Measurements from ENCODE around the gene SFMBT1.
A peak's percentile ranks its signal among the peaks of the same experiment; 100 is the strongest.

The SFMBT1 gene

DNA sequence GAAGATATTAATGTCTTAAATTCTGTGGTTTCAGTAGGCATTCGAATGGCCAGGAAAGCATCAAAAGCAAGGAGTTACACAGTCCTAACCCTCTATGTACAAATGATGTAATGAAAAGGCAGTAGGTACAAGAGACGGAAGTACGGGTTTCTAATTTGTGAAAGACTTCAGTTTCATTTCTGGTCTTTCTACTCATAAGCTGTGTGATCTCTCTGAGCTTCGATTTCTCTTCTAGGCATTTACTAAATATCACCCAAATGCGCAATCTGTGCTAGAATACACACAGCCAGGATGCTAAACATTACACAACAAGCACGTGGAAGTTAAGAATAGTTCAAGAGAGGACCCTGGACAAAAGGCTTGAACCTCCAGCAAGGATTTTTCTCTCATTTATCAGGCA lies 130.6 kb downstream of the SFMBT1 start:
- no peak for DNase-seq

DNA sequence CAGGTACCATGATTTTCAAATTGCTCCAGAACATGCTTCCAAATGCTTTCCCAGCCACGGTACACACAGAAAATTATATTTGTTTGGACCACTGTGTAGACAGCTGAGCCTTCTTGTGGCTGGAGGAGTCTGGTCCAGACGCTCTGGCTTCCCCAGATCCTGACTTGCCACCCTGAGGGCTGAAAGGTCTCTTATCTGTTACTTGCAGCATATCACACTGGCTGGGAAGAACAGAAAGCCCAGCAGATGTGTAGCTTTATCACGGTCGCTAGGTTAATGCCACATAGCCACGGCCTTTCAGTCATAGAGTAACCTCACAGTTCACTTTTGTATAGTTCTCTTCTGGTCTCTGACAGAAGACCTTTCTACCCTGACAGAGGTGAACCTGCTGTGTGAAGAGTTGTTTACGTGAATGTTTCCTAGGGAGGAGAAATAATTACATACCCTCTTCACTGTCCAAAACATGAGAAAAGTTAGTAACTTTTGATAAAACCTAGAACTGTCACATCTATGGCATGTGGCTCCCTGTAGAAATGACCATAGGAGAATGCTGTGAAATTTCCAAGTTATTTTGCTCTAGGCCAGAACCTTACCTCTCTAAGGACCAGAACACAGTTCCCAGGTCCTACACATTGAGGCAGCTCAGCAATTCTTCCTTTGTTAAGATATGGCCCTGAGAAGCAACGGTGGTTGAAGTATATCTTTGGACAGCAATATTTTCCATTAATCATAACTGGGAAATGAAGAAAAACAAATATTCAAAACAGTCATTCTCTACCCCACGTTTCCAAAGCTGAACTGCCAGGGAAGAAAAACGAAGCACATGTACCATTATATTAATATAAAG lies 132.8 kb downstream of the SFMBT1 start:
- no peak for DNase-seq

DNA sequence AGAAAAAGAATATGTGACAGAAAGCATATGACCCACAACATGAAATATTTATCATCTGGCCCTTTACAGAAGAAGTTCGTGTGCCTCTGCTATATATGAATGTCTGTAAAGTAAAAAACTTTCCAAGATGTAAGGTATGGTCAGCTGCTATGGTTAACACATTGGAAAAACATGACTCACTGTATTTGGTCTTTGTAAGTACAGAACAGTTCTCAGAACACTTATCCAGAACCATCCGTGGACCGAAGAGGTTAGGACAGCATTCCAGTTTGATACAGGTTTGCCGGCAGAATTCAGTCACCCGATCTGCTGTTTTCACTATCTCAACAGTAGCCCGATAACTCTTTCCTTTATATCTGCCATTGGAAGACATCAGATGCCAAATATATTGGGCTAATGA lies 135.1 kb downstream of the SFMBT1 start:
- DNase-seq, result no peak

DNA sequence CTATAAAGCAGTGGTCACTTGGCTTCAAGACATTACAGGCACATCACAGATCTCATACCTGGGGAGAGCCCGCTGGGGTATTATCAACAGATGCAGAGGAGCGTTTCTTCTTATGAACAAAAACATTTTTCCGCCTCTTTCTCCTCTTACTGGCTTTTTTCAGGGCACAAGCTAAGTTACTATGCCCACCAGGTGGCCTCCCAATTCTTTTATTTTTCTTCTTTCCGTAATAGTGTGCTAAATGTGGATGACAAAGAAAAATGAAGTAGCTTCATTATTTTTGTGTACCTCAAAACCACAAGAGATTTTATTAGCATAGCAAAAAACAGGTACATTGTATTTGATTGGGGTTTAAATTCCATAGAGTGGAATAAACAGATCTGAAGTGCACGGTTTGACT lies 138.4 kb downstream of the SFMBT1 start:
- DNase-seq, result no peak

DNA sequence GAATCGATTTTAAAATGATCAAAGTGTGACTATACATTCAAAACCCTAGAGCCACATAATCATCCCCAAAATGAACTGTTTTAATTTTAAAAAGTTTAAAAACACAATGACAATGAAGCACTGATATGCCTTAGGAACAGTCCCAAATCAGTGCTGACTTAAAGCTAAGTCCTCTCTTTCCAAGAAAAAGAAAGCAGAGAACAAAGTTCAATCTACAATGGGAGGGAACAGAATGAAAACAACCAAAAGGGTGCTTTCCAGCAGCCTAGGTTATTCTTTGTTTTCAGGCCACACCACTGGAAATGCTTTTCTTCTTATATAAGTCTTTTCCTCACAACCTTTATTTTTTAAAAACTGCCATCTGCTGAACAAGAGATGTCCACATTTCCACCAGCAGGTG lies 141.3 kb downstream of the SFMBT1 start:
- DNase-seq, result no peak

DNA sequence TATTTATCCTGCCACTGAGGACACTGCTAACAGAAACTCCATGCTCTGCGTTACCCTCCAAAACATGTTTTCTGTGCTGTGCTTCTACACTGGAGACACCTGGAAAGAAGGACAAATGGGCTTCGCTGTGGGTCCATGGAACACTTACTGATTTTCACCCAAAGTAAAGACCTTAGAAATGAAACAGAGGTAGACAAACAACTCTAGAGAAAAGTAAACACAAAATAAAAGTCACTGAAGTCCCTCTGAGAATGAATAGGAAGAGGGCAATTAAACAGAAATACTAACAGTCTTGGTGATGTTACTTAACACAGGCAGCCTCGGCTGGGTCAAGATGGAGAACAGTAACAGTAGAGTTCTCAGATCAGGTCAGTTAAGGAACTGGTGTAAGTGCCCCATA lies 141.9 kb downstream of the SFMBT1 start:
- no peak for DNase-seq

DNA sequence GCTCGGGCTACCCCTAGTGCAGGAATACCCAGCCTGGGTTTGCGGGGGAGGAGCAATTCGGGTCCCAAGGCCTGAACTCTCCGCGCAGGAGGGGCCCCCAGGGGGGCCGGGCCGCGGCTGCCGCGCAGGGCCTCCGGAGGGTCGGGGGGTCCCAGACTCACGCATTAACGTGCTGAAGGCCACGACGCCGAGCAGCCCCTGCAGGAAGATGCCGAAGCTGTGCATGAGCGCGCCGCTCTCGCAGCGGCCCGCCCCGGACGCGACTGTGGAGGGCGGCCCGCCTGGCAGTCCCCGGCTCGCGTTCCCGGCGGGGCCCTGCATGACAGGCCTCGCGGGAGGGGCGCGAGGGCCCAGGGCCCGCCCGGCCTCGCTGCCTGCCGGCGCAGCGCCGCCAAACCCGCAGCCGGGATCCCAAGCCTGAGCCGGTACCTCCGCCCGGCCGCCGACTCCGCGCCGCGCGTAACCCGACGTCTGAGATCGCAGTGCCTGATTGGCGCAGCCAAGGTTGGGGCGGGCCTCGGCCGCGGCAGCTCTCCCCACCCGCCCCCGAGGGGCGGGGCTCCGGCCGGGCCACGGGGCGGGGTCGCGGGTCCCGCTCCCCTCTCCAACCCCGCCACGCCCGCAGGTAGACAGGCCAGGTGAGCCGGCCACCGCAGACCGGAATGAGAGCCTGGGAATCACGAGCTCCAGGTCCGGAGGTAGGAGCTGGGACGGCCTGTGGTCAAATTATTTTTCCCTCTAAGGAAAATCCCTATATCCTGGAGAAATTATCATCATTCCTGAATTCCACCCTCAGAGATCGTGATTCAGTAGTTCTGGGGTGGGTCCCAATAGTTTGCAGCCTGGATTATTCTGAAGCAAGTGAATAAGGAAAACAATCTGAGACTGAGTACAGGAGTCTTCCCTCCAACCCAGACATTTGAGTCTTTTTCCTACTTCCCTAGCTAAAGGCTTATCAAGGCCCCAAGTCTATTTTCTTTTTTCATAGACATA lies 148.4 kb downstream of the SFMBT1 start, which contains the start of gene STIMATE:
Gene STIMATE (minus strand): TSS at position 419 of the 993 bp plus-strand sequence. CDS start 98 bp downstream, at position 321.
- peak; percentile 75 for DNase-seq

DNA sequence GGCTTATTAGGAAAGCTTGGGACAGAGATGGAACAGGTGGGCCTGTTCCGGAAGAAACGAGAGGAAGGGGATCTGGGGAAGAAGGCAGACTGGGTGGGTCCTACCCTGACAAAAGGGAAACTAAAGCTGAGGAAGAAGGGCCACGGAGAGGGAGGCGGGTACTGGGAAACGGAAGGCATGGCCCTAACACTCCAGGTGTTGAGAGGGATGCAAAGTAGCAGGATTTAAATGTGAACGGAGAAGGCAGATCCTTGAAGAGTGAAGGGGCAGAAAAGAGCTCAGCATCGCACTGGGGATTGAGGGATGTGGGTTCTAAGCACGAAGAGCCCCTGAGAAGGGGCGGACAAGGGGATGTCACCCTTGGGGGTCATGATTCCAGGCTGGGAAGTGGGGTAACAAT lies 149.3 kb downstream of the SFMBT1 start:
- no peak for DNase-seq

DNA sequence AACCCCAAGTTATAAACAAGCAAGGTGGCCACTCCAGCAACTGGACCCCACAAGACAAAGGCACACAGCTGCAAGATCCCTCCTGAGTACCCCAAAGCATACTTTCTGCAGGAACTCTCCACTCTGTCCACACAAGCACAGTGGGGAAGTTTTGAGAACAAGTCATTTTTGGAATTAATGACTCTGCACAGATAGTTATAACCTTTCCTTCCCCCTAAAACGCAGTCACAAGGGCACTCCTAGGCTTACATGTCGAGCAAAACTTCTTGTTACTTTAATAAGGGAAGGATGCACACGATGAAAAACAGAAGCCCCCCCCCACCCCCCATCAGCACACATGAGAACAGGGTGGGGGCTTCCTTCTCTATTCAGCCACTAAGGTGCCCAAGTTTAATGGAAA lies 149.7 kb downstream of the SFMBT1 start:
- DNase-seq, result no peak

DNA sequence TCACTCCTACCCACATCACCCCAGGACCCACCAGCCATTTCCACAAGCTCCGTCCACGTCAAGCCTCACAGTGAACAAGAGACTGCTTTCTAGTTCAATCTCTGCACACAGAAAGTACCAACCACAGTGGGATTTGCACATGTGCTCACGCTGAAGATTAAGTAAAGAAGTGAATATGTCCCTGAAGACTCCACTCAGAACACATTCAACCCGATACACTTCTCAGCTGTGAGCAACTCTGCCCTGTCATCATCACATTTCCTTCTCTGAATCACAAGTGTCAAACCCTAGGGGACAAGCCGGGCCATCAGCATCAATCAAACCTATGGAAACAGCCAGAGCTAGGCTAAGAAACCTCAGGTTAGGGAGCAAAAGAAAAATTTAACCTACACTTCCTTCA lies 150.5 kb downstream of the SFMBT1 start:
- no peak for DNase-seq

DNA sequence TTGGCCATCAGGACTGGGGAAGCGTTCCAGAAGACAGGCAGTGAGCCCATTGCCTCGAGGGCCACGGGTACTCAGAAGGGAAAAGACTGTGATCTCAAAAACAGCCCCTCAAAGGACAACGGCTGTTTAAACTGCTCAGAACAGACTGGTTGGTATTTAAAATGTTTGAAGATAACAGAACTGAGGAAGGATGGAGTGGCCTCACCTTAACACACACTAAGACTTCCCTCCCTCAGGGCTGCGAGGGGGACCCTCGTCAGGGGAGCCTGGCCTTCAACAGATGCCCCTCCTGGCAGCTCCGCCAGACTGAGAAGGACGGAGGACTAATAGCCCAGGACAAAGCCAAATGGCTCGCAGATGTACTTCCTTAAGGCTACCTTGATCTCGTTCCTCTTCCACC lies 151.1 kb downstream of the SFMBT1 start:
- DNase-seq, result no peak

DNA sequence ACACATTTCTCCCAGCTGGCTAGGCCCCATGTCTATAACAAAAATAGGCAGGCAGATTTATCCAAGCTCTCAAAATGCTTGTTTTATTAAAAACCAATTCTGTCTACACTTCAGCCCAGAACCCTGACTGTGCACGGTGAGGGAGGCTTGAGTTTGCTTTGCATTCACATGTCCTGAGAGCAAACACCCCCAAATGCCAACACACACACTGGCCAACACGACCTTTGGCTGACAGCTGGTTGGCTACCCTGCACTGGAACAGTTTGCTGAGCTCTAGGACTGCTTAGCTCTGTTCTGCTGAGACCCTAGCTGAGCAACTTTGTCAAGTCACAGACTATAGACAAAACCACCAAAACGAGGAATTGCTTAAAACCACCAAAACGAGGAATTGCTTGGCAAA lies 152.2 kb downstream of the SFMBT1 start:
- no peak for DNase-seq

DNA sequence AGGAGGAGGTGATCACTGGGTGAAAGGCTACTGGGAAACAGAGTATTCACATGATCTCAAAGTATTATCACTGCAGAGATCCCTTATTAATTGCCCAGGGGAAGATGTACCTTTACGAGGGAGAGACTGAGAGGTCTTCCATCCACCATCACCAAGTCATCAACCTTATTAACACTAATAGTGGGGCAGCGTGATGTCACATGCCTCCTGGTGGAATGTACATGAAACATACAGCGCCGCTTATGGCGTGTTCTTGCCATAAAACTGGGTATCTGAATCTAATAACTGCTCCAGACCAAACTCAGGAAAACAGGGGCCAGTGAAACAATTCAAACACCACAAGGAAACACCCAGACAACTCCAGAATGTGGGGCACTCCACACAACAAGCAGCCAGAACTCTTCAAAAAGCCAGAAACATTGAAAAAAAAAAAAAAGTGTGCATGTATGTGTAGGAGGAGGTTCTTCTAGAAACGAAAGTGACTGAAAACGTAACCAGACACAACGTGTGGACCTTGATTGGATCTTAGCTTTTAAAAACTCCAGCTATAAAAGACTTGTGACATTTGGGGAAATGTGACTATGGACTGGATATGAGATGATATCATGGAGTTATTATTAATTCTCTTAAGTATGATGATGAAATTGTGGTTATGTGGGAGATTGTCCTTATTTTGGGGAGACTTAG lies 153.1 kb downstream of the SFMBT1 start:
- DNase-seq, result no peak

DNA sequence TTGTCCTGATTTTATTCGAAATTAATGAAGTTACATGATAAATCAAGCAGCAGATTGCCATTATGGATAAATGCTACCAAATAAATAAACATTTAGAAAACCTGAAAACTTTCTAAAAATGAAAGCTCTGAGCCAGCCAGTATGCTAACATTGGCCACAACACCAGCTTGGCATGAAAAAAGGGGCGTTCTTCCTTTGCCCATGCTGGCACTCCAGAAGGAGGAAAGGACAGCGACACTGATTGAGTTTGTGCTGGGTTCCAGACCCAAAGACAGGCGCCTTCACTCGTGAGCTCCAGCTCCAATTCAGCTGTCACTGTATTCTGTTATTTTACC lies 153.6 kb downstream of the SFMBT1 start:
- no peak for DNase-seq

DNA sequence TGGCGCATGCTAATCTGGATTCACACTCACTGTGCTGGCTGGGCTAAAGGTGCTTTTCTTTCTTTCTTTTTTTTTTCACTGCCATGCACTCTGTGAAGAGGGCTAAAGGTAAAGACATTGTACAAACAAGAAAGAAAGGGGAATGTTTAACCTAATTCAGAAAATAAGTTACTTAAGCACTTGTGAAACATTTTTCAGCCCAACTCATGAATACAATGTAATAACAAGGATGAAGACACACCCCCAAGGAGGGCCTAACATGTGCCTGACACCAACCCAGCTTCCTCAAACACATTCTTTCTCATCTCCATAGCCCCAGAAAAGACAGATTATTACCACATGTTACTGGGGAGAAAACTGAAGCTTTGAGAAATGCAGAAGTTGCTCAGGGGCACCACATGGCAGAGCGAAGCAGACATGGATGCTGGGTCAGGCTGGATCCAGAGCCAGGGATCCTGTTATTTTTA lies 154.2 kb downstream of the SFMBT1 start:
- peak; percentile 47 for DNase-seq

DNA sequence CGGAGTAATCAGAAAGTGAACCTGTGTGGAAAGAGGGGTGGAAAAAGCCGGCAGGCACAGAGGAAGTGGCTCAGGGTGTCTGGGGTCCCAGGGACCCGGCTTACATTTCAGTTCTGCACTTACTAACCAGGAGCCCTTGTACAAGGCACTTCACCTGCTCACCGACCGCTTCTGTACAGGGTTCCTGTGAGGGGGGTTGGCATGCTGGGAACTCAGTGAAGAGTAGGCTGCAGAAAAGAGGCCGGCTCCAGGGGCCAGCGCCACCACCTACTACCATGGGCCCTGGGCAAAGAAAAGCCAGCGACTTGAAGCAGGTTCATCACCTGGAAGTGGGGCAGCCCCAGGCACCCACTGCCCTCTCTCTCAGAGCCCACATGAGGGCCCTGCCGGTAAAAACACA lies 154.7 kb downstream of the SFMBT1 start:
- DNase-seq, result no peak

DNA sequence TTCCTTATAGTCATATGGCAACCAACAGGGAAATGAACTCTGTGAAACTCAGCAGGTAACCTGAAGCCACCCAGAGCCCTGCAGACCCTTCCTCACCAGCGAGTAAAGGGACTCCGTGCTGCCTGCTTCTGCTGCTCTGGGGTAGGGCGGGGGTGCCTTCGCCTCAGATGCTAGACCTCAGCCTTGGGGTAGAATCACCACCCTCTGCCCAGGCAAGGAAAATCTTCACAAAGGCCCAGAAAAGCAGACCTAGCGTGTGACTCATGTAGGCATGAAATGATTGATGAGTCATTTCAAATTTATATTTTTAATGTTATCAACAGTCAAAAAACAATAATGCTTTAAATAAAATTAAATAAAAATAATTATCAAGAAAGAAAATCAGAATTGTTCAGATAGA lies 155.1 kb downstream of the SFMBT1 start:
- DNase-seq, result no peak

DNA sequence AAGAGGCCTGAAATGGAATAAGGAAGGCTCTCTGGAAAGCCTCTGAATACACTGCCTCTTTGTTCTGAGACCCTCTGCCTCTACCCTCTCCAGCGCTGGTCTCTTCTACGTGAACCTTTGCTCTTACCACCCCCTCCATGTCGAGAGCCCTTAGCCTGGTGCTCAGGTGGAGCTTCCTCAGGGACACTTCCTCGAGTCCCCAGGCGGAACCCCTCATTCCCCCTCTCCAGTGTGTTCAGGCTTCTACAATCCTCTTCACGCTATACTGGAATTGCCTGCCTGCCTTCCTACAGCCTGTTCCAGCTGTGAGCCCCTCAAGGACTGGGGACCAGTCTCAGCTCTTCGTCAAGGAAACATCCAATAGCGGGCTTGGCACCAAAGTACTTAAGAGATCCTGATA lies 156.0 kb downstream of the SFMBT1 start:
- no peak for DNase-seq

DNA sequence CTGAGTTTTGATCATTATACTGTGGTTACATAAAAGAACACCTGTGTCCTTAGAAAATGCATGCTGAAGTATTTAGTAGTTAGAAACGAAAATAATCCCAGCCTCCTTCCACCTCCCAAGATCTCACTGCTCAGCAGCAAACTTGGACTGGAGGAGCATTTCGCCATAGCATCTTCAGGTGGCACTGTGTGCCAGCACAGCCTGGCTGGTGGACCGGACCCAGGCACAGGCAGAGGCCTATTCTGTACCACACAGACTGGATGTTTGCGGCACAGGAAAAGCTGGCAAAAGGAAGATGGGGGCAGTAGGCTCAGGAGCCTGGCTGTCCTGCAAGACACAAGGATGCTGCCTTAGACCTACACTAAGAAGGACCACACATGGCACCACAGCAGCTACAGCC lies 158.7 kb downstream of the SFMBT1 start:
- no peak for DNase-seq

DNA sequence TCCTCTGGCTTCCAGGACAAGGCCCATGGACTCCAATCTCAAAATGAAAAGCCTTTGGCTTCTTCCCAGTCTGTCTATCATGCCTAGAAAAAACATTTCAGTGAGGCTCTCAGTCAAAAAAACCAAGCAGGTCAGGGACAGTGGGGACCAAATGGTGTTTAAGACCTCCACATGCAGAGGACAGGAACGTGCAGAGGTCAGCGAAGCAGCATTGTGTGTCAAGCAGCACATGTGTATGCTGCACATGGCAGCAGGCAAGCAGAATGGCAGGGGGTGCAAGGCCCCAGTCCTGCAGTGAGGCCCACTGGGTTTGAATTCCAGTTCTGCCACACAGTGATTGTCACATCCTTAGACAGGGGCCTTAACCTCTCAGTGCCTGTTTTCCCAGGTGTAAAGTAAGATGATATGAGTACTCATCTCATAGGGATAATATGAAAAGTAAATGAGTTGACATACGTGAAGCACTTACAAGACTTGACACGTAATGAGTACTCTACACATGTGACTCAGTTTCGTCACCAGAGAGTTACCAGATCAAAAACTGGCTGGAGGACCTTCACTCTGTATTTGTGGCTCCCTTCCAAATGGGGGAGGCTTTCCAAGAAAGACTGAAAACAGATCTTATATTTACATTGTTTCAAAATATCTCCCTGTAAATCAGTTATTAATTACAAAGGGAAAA lies 159.7 kb downstream of the SFMBT1 start:
- DNase-seq, result no peak

DNA sequence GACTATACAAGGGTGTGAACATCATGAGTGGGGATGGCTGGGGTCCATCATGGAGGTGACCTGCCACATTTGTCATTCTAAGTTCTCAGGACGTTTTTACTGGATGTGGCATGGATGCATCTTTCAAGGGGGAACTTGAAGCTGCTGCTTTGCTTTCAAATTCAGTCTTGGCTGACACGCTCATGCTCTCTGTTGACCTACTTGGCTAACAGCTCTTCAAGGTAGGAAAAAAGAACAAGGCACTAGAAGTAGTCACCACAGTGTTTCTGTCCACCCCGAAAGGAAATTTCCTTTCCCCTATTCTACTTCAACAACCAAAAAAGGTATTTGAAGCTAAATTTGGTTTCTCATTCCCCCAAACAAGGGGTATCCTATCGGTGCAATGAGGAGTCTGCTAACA lies 163.5 kb downstream of the SFMBT1 start:
- no peak for DNase-seq

DNA sequence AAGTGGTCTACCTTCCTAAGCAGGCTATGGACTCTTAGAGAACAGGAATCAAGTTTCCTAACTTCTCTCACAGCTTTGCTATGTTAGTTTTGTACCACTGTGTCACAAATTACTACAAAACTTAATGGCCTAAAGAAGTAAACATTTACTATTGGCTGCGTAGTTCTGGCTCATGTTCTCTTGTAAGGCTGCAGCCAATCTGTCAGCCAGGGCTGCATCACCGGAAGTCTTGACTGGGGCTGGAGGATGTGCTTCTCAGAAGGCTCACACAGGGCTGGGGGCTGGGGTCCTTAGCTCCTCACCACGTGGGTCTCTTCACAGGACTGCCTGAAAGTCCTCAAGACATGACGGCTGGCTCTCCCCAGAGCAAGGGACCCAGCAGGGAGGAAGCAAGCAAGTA lies 164.0 kb downstream of the SFMBT1 start:
- DNase-seq, result no peak

DNA sequence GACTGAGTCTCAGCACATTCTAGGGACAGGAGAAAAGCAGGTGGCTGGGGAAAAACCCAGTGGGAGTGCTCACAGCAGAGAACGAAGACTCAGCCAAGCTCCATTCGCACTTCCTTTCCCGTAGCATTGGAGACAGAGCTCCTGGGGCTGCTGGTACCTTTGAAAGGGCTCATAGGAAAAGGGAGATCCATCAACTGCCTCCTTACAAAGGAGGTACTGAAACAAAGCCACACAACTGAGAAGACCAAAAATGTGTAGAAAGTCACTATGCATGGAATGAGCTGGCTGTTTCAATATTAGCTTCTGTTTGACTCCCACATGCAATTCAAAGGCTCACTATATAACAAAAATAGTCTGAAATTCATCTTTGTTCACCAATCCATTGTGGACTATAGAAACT lies 165.4 kb downstream of the SFMBT1 start:
- no peak for DNase-seq
